CD4-positive, alpha-beta T cell treated with Interleukin-4 for 1 hour (primary cell): Measurements from ENCODE around the gene BLOC1S1.

Source experiments
- DNase-seq, 2 donors: peaks; one replicate each; pipeline ENCODE4 v3.0.0-alpha.2; 2020 to 2022

The BLOC1S1 gene

DNA sequence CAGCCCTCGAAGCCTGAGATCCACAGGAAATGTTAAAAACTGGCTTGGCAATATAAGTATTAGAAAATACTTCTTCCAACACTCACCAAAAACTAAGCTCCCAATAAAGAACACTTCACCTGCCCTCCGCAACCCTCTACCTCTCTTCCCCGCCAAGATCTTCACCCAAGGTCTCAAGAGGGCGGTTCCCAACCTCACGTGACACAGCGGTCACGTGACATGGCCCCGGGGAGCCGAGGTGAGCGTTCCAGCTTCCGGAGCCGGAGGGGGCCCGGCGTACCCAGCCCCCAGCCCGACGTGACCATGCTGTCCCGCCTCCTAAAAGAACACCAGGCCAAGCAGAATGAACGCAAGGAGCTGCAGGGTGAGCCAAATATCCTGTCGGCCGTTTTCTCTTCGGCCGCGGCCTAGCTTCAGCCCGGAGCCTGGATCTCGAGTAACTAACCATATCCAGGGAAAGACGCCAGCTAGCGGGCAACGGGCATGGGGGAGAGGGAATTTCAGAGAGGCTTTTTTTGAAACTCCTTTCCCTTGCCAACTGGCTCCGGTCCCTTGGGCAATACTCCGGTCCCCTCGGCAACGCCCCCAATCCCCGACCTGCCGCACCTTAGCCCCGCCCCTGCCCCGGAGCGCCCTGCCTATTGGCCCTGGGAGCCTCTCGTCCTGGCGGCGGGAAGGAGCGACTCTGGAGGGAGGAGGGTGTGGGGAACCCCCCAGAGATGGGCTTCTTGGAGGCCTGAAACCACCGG lies at the start of gene BLOC1S1:
BLOC1S1 (plus strand) TSS at position 214 of the 749 bp plus-strand sequence; CDS start at position 220, 6 bp downstream.
- DNase-seq, result peak; percentile 89 to 92

DNA sequence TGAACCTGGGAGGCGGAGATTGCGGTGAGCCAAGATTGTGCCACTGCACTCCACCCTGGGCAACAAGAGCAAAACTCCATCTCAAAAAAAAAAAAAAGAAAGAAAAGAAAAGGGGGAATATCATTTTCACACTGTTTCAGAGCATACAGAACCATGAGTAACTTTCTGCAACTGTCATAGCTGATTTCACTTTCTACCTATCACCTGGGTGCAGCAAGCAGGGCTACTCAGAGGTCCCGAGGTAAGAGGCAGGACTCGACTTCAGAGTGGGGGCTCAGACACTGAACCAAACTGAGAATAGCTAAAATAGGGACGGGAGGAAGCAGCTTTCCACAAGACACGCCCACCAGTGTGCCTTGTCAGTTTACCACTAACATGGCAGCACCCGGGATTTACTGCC lies 49.3 kb upstream of the BLOC1S1 start:
- no peak for DNase-seq

DNA sequence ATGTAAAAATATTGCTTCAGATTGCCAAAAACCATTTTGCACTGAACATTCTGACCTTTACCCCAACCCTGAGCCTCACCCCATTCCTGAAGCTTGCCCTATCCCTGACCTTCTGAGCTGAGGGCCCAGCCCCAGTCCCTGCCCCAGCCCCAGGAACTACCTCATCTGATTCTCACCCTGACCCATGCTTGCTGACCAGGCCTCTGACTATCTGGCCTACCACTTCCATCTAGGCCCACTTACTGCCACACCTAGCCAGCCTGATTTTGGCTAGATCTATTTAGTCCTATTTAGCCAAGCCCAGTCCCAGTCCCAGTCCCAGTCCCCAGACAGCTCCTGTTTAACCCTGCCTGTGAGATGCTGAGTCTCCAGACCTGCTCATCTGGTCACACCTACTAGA lies 45.6 kb upstream of the BLOC1S1 start:
- DNase-seq, result no peak

DNA sequence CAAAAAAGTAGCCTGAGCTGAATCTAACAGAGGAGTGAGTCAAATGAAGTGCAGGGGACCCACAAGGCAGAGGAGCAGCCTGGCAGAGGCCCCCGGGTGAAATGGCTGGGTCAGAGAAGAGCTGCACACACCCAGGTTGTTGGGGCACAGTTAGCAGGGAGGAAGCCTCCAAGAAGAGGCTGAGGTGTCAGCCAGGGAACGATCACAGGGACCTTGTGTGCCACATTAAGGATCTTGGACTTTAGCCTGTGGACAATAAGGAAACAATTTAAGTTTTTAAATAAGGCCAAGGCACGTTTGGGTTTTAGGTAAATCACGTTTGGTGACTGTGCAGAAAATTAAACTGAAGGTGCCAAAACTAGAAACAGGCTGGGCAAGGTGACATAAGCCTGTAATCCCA lies 44.1 kb upstream of the BLOC1S1 start:
- no peak for DNase-seq

DNA sequence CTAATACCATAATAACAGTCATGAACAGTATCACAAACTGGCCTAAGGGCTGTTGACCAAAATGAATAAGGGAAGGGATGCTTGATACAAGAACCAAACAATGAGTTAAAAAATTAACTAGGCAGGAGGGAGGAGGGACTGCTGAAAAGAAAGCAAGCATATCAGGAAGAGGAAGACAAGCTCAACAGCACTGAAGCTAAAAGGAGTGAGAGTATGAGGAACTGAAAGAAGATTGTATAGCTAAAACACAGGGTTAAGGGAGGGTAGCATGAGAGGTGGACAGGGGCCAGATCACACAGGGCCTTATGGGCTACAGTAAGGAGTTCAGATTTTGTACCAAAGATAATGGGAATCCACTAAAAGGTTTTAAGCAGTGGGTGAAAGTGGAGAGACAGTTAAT lies 42.2 kb upstream of the BLOC1S1 start:
- no peak for DNase-seq

DNA sequence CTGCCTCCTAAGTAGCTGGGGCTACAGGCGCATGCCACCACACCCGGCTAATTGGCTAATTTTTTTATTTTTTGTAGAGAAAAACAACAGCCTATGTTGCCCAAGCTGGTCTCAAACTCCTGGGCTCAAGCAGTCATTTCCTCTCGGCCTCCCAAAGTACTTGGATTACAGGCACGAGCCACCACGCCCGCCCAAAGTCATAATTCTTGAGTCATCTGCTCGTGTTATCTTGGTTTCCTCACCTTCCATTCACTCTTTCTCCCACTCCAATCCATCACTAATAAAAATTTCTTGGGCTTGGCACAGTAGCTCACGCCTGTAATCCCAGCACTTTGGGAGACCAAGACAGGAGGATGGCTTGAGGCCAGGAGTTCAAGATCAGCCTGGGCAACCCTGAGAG lies 40.2 kb upstream of the BLOC1S1 start:
- peak in 1 of 2 donors; percentile 13 for DNase-seq

DNA sequence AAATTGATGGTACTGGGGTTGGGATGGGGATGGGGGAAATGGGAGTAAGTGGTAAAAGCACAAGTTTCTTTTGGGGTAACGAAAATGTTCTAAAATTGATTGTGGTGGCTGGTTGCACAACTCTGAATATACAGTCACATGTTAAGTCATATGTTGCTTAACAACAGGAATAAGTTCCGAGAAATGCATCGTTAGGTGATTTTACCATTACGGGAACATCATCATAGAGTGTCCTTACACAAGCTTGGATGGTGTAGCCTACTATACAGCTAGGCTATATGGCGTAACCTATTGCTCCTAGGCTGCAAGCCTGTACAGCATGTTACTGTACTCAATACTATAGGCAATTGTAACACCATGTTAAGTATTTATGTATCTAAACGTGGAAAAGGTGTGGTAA lies 39.1 kb upstream of the BLOC1S1 start:
- peak in 1 of 2 donors; percentile 3 for DNase-seq

DNA sequence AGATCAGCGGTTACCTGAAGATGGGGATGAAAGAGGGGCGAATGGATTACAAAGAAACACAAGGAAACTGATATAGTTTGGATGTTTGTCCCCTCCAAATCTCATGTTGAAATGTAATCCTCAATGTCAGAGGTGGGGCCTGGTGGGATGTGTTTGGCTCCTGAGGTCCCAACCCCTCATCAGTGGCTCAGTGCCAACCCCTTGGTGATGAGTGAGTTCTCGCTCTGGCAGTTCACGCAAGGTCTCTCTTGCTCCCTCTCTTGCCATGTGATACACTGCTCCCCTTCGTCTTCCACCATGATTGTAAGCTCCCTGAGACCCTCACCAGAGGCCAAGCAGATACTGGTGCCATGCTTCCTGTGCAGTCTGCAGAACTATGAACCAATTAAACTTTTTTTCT lies 36.2 kb upstream of the BLOC1S1 start:
- DNase-seq, result peak in 1 of 2 donors; percentile 3

DNA sequence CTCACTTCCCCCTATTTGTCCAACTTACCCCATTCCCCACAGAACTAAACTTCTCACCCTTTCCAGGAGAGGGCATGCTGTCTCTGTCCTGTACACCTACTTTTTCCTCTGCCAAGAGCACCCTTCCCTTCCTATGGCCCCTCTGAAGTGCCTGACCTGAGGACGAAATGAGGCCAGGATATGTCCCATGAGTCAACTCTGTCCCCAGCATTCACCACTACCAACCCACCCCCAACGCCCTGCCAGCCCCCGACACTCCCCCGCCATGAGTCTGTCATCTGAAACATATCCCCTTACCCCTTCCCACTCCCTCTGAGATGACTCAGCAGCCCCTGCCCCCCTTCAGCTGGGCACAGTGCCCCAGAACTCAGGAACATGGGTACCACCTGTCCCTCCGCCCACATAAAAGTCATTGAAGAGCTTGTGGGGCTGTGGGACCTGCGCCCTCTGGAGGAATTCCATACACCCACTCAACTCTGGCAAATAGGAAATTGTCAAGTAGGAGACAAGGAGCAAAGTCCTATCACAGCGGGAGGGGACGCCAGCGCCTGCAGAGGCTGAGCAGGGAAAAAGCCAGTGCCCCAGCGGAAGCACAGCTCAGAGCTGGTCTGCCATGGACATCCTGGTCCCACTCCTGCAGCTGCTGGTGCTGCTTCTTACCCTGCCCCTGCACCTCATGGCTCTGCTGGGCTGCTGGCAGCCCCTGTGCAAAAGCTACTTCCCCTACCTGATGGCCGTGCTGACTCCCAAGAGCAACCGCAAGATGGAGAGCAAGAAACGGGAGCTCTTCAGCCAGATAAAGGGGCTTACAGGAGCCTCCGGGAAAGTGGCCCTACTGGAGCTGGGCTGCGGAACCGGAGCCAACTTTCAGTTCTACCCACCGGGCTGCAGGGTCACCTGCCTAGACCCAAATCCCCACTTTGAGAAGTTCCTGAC lies 34.4 kb upstream of the BLOC1S1 start:
- DNase-seq, result peak in 1 of 2 donors; percentile 8

DNA sequence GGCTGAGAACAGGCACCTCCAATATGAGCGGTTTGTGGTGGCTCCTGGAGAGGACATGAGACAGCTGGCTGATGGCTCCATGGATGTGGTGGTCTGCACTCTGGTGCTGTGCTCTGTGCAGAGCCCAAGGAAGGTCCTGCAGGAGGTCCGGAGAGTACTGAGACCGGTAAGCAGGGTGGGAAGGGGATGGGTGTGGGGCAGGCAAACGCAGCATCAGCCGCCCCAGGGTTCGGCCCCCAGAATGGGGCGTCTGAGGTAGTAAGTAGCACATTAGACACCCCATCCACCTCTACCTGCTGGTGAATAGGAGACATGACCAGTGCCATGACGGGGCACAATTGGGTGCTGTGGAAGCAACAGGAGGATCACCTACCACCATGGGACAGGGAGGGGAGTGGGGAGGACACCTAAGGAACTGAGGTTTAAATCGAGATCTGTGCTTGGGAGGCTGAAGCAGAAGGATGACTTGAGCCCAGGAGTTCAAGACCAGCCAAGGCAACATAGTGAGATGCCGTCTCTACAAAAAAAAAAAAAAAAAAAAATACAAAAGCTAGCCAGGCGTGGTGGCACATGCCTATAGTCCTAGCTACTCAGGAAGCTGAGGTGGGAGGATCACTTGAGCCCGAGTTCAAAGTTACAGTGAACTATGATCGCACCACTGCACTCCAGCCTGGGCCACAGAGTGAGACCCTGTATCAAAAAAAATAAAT lies 33.6 kb upstream of the BLOC1S1 start:
- peak in 1 of 2 donors; percentile 9 for DNase-seq

DNA sequence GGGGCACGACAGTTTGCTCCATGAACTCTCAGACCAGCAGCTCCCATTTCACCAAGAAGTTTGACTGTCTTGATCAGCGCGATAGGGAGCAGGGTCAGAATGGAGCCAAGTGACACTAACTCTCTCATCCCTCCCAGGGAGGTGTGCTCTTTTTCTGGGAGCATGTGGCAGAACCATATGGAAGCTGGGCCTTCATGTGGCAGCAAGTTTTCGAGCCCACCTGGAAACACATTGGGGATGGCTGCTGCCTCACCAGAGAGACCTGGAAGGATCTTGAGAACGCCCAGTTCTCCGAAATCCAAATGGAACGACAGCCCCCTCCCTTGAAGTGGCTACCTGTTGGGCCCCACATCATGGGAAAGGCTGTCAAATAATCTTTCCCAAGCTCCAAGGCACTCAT lies 32.2 kb upstream of the BLOC1S1 start:
- peak in 1 of 2 donors; percentile 5 for DNase-seq

DNA sequence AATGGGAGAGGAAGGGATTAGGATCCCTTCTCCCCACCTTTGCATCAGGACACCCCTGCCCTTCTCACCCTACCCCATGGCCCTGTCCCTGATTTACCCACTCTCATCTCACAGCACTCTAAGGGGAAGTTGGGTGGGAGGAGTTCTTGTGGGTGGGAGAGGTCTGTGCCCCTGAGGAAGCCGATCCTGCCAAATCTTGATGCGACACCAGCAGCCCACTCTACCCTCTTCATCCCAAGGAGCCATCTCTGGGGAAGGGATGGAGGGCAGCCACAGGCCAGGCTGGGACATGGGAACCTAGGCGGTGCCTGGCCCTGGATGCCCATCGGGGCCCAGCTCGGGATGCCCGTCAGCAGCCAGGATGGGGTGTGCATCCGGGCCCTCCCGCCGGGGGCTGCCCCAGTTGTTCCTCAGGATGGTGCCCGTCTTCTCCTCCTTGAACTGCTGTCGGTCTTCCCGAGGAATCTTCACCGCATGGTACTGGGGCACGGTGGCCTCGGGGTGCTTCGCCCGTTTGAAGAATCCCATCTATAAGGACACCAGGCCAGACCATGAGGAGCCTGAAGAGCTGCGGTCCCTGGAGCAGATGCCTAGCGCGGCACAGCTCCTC lies 31.0 kb upstream of the BLOC1S1 start:
- peak in 1 of 2 donors; percentile 7 for DNase-seq

DNA sequence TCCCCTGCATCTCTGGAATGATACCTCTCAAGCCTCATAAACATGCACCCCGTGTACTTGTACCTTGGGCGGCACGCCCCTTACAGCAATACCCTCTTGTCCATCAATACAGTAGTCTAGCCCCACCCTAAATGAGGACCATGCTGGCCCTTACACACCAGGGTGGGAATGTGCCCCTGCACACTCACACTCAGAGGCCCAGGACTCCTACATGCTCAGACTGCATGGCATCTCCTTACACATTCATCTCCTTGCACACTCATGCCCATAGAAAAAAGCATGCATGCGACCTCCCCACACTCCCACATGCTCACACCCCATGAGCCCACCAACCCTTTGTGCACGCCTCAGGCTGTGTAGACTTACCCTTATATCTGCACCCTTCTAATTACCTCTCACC lies 30.2 kb upstream of the BLOC1S1 start:
- no peak for DNase-seq

DNA sequence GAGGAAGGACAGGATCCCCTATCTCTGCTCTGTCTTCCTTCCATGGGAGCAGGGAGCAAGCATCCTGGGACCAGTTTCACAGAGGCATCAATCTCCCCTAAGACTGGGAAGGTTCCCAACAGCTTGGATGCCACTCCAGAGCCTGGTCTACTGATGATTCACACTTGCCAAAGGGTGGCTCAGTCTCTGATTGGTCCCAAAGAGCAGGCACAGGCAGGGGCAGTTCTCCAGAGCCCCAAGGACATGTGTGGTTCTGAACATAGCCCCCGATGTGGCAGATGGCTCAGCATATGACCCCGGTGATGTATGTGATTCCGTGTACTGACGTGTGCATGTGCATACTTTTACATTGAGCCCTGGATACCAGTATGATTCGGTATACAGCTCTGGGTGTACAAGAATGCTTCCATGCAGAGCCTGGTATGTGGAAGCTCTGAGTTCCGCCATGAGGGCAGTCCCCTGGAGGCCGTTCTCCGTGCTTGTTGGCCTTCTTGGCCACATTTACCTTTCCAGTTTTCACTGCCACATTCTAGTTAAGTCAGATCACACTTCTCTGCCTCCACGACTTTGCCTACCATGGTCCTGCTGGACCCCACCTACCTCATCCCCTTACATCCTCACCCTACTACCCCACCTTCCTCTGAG lies 29.4 kb upstream of the BLOC1S1 start:
- no peak for DNase-seq

DNA sequence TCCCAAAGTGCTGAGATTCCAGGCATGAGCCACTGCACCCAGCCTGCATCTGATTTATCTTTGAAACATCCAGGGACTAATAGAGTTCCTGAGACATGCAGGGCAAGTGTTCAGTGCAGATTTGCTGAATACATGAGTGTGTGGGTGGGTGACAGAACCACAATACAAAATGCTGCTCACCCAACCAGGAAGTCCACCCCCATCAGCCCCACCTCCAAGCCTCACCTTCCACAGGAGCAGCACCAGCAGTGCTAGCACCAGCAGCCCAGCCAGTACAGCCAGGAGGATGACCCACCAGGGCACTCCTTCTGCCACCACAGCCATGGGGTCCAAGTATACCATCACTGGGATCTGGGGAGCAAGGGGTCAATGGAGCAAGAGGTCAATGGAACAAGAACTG lies 28.1 kb upstream of the BLOC1S1 start:
- DNase-seq, result no peak

DNA sequence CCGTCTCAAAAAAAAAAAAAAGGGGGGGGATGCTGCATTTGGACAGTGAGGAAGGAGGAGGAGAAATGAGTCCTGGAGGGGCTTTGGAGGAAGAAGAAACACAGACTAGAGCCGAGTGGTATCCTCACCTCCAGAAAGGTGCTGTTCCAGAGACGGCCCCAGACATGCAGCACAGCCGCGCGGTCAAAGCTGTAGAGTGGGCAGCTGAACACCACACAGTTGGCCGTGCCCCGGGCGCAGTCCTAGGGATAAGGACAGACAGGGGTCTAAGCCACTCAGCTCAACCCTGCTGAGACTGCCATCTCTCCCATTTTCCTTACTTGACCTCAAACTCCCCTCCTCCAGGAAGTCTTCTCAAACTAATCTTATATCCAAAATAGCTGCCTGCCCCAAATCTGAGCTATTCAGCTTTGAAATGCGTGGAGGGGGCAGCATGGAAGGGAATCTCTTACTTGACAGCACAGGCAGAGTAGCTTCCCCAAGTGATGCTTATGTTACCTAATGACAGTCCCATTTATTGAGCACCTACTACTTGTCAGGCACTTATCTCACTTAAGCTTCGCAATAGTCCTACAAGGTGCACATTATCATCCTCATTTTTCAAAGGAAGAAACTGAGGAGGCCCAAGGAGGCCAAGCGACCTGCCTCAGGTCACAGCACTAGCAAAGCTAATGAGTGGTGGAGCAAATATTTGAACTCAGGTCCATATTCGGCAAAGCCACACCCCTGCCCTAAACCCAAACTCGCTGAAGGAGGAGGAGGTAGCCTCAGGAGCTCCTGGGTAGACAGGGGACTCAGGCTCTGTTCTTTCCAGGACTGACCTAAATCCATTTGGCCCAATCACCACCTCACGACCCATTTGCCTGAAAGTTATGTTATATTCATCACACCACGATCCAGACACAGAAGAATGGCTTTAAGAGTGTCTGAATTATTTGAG lies 26.9 kb upstream of the BLOC1S1 start:
- no peak for DNase-seq

DNA sequence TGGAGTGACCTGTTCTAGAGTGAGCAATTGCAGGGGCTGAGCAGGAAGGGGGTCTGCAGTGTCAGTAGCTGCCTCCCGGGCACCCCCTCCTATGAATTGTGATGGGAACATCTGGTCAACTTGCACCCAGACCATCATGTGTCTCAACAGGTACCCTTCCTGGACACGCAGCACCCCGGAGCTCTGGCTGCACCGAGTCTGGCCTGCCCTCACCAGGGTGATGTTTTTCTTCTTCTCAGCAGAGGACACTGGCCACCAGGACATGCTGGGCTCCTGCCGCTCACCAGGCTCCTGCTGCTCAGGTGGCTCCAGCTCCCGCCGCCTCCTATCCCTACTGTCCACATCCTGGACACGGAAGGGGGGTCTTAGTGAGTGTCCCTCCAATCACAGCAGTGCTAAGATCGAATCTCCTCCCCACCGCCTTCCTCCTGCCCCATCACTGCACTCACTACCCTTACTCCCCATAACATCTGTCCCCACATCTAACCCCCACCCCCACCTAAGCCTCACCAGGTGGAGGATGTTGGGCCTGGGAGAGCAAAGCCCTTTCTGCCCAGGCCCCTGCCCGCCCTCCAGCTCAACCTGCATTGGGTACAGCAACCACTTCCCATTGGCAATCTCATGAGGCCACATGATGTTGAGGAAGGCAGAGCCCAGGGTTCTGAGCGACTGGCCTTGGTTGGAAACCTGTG lies 23.1 kb upstream of the BLOC1S1 start:
- peak in 1 of 2 donors; percentile 8 for DNase-seq

DNA sequence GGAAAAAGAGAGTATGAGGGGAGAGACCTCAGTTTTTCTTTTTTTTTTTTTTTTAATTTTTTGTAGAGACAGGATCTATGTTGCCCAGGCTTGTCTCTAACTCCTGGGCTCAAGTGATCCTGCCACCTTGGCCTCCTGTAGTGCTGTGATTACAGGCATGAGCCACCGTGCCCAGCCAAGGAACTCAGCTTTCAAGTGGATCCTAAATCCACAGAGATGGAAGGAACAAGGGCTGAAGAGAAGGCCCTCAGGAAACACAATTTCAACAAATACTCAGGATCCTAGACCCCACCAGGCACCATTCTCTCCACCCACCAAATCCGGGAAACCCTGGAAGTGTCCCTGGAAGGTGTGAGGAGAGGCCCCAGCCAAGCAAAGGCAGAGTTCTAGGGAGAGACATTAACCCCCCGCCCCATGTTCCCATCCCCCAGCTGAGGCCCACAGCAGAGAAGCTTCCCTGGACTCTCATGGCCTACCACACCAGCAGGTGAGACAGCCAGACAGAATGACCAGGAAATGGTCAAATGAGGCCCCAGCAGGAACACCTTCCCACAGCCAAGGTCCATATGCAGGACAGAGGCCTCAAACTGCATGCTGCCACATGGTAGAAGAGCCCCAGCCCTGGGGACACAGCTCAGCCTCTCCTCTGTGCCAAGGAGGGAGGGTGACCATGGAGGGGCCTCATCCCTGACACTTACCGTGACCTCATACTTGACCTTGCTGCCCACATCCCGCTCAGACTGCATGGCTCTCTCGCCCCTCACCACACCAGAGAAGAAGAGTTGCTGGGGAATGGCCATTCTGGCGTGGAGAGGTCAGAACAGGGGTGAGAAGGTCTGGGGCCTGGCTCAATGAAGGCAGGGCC lies 22.3 kb upstream of the BLOC1S1 start:
- DNase-seq, result peak in 1 of 2 donors; percentile 6

DNA sequence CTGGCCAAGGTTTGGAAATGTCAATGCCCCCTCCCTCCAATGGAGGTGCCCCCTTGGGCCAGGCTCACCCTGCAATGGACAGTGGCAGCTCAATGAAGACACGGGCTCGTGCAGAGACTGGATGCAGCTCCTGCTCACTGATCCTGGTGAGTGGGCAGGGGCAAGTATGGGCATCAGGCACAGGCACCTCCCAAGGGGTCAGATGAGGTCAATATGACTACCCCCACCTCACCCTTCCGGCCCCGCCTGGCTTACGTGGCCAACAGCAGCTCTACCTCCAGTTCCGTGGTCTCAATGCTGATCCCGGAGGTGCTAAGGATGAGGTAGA lies 21.7 kb upstream of the BLOC1S1 start:
- no peak for DNase-seq

DNA sequence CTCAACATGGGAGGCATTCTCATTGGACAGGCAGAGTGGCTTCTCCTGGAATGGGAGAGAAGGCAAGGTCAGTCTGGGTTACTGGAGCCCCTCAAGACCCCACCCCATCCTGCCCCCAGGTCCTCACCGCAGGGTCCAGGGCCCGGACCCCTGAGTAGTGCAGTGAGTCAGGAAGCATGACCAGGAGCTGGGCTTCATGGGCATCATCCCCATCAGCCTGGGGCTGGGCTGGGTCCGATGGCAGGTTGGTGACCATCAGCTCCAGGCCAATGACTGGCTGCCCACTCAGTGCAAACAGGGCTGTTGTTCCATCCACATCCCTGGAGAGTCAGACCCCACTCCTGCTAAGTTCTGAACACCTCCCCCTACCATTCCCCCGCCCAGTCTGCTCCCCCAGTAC lies 21.2 kb upstream of the BLOC1S1 start:
- DNase-seq, result peak in 1 of 2 donors; percentile 1
